CD4-positive, alpha-beta T cell treated with Interleukin-15 for 4 hours (primary cell): ENCODE results near the gene ADCY9.

Experiments used
- DNase-seq: peaks from one replicate; pipeline ENCODE4 v3.0.0-alpha.2; 2020; ENCODE audit warnings: low spot score

Gene ADCY9

DNA sequence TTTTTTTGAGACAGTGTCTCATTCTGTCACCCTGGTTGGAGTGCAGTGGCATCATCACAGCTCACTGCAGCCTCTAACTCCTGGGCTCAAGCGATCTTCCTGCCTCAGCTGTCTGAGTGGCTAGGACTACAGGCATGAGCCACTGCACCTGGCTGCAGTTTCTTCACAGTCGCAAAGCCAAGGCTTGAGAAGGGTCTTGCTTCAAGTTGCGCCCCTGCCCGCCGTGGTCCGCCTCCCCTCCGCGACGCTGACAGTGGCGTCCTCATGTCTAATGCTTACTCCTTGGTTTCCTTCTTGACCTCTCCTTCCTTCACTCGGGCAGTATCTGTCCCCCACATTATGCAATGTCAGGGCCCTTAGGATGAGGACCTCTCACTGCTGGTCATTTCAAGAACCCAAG is 112.7 kb downstream of the ADCY9 start:
- no peak for DNase-seq

DNA sequence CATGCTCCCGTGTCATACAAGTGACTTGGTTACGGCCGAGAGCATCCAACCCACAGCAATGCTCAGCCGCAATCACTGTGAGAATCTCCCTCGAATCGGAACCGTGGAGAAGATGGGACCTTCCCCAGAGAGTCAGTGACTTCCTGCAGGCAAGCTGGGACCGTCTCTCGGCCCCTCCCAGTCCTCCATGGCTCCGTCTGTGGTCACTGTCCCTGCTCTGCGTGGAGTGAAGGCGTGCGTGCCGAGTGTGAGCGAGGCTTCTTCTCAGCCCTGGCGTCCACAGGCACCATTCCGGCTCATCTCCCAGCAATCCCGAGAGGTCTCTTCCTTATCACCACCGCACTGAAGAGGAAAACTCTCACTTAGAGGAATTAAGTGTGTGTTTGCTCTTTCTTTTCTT is 113.1 kb downstream of the ADCY9 start:
- no peak for DNase-seq

DNA sequence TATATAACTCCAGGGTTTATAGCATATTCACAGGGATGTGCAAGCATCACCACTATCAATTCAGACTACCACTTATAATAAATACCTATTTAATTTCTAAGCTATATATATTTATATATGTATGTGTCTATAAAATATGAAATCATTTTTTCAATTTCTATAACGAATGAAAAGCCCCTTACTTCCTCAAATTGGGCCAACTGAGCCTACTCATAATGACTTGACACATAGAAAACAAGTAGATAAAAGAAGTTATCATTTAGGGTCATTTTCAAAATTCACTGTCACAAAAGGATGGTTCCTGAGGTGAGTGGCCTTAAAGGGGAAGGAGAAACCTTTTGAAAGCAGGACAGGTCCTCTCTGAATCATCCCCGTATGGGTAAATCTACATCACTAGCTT is 114.1 kb downstream of the ADCY9 start:
- no peak for DNase-seq

DNA sequence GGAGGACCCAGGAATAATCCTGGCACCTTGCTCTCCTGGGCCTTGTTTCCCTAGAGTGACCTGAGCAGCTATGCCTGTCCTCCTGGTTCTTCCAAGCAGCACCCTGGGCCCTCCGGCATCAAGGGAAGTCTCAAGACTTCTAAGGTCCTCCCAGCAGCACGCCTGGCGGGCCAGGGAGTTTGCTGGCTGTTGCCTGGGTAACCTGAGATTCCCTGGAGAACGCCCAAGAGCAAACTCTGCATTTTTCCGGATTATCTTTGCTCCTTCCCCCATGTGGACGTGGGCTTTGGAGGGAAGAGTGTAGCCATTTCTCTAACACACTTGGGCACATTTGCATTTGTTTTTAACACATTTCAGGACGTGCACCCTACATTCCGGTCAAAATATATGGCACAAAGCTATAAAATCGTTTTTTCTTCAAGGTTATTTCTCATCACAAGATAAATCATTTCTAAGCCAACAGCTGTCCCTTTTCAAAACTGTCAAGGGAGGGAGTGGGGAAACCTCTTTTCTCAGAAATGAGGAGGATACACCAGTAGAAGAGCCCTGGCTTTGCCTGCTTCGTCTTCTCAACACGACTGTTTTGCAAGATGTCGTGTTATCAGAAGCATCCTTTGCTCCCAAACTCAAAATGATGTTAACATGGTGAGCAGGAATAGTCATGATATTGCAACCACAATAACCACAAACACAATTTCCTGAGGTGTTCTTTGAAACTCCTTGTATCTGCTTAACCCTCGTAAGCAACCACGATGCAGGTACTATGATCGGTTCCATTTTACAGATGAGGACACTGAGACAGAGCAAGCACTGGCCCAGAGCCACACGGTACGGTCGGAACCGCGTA is 116.5 kb downstream of the ADCY9 start:
- DNase-seq = peak; percentile 15

DNA sequence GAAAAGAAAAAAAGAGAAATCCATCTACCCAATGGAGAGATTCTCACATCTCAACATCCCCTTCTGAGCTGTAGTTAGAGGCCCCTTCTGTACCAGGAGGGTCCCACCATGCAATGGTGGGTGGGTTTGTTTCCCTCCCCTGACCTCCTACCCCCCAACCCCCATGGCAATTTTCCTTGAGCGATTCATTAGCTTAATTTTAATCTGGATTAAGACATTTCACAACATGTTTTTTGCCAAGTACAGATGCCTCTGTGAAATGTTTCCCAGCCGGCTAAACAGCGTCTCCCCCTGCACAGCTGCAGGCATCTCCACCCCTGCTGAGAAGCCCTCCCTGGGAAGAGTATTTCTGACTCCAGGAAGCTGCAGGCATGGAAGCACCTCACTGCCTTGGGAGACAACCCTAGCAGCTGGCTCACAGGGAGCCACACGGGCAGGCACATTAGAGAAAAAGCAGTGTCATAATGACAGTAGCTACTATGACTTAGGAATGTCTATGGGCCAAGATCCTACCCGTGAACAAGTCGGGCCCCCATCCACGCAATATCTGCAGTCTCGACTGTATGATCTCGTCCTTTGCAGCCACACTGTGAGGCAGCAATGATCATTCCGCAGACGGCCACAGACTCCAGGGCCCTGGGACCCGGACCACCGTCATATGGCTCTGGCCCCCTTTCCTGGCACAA is 117.3 kb downstream of the ADCY9 start:
- no peak for DNase-seq

DNA sequence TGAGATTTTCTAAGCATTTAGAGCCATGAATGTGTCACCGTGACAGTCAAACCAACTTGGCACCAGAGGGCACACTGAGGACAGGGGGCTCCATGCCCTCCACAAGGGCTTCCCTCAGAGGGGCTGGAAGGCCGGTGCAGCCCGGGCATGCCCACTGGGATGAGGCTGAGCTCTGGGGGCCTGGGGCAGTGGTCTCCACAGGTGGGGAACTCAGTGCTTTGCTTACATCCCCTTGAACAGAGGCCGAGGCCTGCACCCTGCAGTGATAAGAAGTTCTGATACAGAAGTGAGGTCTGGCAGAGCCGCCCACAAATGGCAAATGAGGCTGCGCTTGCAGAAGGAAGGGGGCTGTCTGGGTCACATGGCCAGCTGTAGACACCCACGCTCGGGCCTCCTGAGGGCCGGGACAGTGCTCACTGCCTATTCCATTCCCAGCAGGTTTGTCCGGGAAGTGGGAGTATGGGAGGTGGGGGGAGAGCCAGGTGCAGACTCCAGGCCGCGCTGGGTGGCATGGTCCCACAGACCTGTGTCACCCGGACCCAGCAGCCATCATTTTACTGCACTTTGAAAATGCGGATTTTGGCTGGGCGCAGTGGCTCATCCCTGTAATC is 118.9 kb downstream of the ADCY9 start:
- DNase-seq = no peak

DNA sequence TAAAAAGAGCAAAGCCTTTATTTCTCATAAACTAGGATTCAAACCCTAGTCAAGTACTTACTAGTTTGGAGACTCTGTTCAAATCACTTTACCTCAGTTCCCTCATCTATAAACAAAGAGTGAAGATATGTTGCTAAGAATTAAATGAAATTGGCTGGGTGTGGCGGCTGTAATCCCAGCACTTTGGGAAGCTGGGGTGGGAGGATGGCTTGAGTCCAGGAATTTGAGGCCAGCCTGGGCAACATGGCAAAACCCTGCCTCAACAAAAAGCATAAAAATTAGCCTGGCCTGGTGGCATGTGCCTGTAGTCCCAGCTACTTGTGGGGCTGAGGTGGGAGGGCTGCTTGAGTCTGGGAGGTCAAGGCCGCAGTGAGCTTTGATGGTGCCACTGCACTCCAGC is 121.2 kb downstream of the ADCY9 start:
- DNase-seq = no peak

DNA sequence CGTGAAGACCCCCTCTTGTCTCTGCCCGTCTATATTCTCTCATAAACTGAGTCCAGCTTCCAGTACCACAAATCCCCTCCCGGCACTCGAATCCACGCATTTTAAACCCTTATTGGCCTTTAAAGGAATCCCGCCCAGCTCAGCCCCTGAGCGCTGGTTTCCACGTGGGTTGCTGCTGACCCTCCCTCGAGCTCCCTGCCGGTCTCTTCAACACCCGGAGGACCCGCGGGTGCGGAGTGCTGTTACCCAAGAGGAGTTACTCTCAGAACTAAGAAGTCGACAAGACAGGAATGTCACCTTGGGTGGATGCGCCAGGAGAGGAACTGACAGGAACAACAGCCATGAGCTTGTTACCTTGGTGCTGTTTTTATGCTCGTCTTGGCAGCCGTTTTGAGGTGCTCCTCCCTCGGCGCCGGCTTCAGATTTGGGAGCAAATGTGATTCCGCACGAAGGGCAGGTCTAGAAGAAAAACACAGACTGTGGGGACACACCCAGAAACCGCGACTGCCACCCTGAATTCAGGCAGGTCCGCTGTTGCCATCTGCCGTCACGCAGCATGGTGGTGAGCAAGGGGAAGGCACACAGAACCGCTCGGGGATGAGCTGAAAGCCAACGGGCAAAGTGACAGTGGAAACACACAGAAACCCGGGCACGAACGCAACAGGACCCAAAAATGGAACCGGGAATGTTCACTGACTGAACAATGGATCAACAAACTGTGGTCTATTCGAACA is 123.0 kb downstream of the ADCY9 start:
- DNase-seq = no peak

DNA sequence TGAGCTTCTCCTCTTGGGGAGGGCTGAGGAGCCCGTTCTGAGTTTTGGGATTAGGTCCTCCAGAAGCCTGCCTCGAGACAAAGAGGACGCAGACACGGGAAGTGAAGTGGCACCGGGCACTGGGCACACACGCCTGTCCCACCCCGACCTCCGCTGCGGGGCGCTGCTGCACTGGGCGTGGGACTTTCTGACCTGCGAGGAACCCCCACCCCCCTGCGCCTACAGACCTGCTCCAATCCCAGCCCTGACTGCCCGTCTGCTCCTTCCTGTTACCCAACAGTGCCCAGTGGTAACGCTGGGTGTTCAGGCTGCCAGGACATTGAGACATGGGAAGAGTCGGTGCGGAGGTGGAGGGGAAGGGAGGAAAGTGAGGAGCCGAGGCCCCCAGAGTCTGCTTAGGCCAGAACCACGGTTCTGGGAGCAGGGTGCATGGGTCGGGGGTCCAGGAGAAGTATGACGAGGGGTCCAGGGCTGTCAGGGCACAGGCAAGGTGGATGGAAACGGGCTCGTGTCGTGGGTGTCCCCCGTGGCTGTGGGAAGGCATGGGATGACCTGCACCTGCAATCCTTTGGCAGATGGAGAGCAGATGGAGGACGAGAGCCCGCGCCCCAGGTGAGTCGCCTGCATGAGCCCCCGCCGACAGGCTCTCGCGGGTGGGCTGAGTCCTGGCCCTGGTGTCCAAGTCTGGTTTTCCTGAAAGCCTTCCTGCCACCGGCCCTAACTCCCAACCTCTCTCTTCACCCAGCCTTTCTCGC is 123.8 kb downstream of the ADCY9 start:
- DNase-seq = no peak

DNA sequence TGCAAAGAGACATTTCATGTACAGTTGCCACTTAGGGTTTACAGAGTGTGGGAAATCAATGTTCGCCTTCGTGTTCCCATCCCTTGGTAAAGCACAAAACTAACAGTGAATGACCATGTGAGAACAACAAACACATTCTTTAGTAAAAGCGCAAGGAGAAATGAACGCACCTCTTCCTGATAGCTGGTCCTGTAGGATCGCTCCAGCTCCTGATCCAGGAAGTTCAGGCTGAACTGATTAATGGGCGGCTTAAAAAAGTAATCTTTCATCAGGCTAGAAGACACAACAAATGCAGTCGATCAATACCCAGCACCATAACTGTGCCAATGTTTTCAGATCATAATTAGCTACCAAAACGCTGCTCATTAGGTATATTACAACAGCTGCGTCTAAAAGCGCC is 127.4 kb downstream of the ADCY9 start:
- no peak for DNase-seq

DNA sequence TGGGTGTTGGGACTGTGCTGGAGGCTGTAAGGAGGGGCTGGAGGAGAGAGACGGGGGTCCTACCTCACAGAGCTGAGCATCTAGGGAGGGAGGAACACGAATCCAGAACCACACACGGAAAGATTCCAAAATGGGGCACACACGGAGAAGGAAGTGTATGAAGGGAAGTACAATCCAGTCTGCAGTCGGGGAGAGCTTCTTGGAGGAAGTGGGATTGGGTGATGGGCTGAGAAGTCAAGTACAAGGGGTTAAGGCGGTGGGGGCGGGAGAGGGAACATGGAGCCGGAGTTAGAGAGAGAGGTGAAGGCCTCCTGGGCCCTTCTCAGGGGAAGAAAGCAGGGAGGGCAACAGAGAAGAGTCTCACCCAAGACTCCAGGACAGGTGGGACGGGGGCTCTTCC is 128.2 kb downstream of the ADCY9 start:
- DNase-seq = no peak

DNA sequence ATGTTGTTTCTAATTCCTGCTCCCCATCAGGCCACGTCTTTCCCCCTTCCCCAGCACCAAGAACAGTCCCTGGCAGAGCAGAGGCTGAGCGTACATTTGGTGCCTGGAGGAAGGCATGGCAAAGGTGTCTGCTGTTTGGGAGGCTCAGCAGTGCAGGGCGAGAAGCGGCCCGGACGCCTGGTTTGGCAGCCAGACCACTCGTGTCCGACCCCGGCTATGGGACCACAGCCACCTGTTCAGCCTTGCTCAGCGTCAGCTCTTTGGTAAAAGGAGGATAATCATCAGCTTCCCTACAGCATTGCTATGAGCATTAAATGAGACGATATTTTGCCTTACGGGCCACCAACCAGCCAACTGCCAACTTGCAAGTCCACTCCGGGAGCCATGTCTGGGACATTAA is 129.0 kb downstream of the ADCY9 start:
- no peak for DNase-seq

DNA sequence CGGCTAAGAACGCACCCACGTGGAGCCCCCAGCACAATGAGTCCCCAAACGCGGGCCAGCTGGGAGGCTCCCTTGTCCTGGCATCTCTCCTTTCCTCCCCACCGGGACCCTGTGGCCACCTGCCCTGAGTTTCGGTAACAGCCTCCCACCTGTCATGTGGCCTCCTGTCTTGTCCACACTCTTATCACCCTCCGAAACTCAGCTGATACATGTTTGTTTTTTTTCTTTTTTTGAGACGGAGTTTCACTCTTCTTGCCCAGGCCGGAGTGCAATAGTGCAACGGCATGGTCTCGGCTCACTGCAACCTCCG is 130.1 kb downstream of the ADCY9 start:
- no peak for DNase-seq

DNA sequence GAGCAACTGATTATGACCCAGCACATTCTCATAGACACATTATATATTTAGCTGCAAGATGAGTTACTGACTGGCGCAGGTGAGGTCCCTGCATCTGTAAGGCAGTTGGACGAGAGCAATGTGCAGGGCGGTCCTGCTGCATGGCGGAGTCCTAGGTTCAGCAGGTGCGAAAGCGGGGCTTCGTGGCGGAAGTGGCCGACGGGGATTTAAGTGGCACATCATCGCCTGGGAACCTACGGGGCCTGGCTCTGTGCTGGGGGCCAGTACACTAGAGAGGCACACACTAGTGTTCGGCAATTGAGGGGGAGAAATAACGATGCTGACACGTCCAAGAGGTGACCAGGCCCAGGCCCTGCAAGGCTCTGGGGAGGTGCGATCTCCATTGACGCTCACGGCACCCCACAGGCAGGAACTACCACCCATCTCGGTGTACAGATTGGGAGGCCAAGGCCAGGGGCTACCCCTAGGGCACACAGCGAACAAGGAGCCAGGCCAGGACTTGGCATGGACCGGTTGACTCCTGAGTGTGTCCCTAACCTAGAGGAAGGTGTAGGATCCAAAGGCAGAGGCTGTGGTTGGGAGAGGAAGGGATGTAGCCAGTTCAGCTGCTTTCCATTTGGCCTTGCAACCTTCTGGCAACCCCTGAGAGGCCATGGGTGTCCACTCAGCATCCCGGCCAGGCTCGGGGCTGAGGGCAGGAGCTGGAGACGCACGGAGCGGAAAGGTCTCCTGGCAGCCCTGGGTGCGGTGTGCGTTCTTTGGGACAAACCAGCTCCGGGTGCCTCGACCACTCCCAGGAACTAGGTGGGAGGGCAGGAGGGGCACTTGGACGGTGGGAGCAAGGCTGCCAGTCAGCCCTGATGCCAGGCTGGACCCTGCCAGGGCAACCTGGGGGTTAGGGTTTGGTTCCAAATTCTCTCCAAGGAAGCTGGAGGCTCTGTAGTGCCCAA is 131.9 kb downstream of the ADCY9 start:
- DNase-seq = no peak

DNA sequence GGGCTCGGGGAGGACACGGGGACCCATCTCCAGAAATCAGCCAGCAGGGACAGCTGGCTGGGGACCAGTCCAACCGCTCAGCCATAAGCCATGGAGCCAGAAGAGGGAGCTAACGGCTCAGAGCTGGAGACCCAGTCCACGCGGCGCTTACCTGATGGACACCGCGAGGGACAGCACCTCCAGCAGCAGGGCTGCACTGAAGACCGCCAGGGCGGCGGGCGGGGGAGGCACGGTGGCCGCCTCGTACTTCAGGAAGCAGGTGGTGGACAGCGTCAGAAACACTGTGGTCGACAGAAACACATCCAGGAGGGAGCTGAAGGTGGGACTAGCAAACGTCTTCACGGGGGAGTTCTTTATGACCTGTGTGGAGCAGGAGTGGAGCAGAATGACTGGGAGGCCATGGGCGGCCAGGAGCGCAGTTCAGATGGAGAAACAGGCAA is 133.1 kb downstream of the ADCY9 start:
- peak; percentile 43 for DNase-seq

DNA sequence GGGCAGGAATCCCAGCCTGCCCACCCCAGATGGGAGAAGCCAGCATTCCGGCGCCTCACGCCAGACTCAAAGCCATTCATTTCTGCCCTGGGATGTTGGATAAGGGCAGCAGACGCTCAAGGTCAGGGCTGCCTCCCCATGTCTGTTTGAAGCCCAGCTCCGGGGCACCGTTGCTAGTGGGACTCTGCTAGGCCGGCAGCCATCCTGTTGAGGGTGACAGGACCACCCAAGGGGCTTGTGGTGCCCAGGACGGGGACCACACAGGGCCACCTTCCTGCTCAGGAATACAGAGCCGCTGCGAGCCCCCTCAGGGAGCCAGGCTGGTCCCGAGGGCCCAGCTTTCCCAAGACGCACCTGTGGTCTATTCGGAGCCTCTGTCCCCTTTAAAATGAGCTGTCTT is 134.0 kb downstream of the ADCY9 start:
- DNase-seq = no peak

DNA sequence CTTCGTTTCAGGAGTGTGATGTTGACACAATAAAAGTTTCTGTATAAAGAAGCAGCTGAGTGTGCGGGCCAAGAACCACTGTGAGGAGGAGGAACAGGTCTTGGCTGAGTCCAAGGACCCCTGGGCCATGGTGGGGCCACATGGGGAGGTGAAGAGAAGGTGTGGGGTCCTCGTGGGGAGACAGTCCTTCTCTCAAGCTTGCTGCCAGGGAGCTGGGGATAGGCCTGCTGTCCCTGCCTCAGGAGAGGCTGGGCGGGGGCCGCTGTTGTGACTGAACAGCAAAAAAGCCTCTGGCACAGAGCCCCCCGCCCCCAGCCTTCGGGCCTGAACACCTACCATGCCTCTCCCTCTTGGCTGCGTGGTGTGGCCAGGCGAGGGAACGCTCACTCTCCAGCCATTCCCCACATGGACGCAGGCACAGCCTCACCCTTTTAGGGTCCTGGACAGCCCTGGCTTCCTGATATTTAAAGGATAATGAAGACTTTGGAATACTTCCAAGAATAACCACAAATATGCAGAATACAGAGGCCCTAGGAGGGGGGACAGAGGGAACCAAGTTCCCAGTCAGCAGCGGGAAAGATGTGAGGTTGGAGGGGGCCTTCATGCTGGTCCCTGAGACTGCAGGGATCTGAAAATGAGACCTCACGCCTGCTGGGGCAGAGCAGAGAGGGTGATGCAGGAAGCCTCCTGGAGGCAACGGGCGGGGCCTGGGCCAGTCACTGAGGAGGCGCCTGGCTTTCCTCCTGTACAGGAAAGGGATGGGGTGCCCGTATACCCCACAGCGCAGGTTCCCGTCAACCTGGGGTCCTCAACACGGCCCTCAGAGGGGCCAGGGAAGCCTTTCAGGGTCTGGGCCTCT is 135.8 kb downstream of the ADCY9 start:
- DNase-seq = no peak

DNA sequence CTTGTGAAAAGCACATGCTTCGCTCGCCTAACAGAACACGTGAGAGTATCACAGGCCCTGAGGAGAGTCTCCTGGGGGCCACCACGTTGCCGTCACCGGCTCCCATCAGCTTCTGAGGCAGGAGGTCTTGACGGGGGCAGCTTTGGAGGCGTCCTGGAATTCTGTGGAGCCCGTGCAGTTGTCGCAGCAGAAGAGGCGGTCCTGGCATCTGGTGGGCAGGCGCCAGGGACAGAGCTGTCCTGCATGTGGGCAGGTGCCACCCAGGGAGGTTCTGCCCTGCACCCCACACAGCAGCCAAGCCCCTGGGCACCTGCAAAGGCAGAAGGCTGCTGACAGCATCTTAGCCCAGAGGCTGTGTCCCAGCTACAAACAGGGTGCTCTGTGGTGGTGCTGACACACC is 136.7 kb downstream of the ADCY9 start:
- DNase-seq = no peak

DNA sequence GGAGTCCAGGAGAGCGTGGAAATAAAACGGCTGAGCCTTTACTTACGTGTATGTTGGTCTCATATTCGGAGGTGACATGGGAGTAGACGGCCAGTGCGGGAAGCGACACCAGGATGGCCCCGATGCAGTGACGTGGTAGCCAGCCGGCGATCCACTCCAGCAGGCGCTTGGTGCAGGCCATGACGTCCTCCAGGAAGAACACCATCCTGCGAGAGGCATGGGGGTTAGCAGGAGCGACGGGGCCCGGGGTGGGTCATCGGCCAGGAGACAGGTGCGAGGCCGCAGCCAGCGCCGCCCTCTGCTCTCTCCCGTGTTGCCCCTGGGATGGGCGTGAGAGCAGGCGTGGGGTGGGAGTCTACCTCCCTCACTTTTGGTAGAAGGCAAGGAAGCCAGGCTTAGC is 137.2 kb downstream of the ADCY9 start:
- DNase-seq = no peak

DNA sequence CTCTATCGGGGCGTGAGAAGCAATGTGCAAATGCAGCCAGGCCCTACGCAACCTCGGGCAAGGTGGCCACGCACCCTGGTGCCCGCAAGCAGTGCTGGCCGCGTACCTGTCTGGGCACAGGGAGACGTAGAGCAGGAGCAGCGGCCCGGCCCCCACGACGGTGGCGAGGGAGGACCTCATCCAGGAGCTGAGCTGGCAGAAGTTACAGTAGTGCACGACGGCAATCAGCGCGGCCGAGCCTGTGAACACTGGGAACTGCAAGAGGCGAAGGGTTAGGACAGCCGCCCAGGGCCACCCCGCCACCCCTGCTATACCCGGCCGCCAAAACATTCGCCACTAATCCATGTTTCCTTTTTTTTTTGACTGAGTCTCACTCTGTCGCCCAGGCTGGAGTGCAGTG is 138.9 kb downstream of the ADCY9 start:
- DNase-seq = no peak
